Effector memory CD8-positive, alpha-beta T cell (primary cell): Measurements from ENCODE around the gene SMIM45.

ENCODE experiments used
- ATAC-seq: fragments of 150-1000 bp; cut with Tn5 transposase; replicated peaks from 2 replicates; pipeline ENCODE4 v1.10.0; 2021; ENCODE audit warnings: mild to moderate bottlenecking, moderate library complexity
- DNase-seq, 3 experiments: peaks; one replicate each; pipeline ENCODE4 v3.0.0; 2021
- H3K27ac Mint-ChIP-seq, 2 donors: one replicate each; pipeline ENCODE4 v1.8.0; 2022; ENCODE audit warnings: mild to moderate bottlenecking in 2 of 2, mixed read lengths in 2 of 2, moderate library complexity in 2 of 2
- H3K27me3 Mint-ChIP-seq, 2 donors: one replicate each; pipeline ENCODE4 v1.8.0; 2022; ENCODE audit warnings: mixed read lengths in 2 of 2
- H3K36me3 Mint-ChIP-seq: one replicate; pipeline ENCODE4 v1.8.0; 2022; ENCODE audit warnings: mild to moderate bottlenecking, moderate library complexity, mixed read lengths; ENCODE audit not compliant: insufficient read depth
- H3K4me1 Mint-ChIP-seq, 2 donors: one replicate each; pipeline ENCODE4 v1.8.0; 2022; ENCODE audit warnings: low read depth in 2 of 2, mixed read lengths in 2 of 2
- H3K4me3 Mint-ChIP-seq, 2 donors: one replicate each; pipeline ENCODE4 v1.8.0; 2022; ENCODE audit warnings: mild to moderate bottlenecking in 2 of 2, mixed read lengths in 2 of 2, moderate library complexity in 2 of 2
- H3K9me3 Mint-ChIP-seq, 2 donors: one replicate each; pipeline ENCODE4 v1.8.0; 2022; ENCODE audit warnings: mixed read lengths in 2 of 2

SMIM45 gene

GRCh38 chr22:41975299-41976069 is 23.5 kb downstream of the SMIM45 start:
- no peaks in the 10 kb centered on the region for H3K9me3 Mint-ChIP-seq
- H3K36me3 Mint-ChIP-seq: no peaks in the 10 kb centered on the region
- no peak overlapping the region for H3K27ac Mint-ChIP-seq
- peak overlapping the region; percentile 44 to 60 for H3K4me3 Mint-ChIP-seq
- H3K4me1 Mint-ChIP-seq: peaks cover 3% of the 10 kb centered on the region in 2 donors
- peaks cover 48 to 76% of the 10 kb centered on the region in 2 donors for H3K27me3 Mint-ChIP-seq
- no peak for ATAC-seq
- no peak for DNase-seq

GRCh38 chr22:41976070-41976901 is 24.3 kb downstream of the SMIM45 start:
- Mint-ChIP-seq H3K9me3 (no peaks in the 10 kb centered on the region), H3K4me3 (peak overlapping the region; percentile 44 to 60), H3K27me3 (peaks cover 48 to 68% of the 10 kb centered on the region in 2 donors), H3K36me3 (no peaks in the 10 kb centered on the region), H3K27ac (no peak overlapping the region), H3K4me1 (peaks cover 3% of the 10 kb centered on the region in 2 donors)
- DNase-seq (peak; percentile 18 to 38 (median 21)), ATAC-seq (peak; percentile 83)

GRCh38 chr22:41976961-41977566 is 25.1 kb downstream of the SMIM45 start:
- Mint-ChIP-seq H3K27me3 (peaks cover 43 to 60% of the 10 kb centered on the region in 2 donors), H3K9me3 (no peaks in the 10 kb centered on the region), H3K4me1 (peaks cover 3% of the 10 kb centered on the region in 2 donors), H3K4me3 (peak overlapping the region; percentile 33 to 52), H3K36me3 (no peaks in the 10 kb centered on the region), H3K27ac (no peak overlapping the region)
- no peak for DNase-seq
- peak; percentile 31 for ATAC-seq

- peaks cover 3% of the 10 kb centered on the region in 2 donors for H3K4me1 Mint-ChIP-seq
Measured at GRCh38 chr22:41978732-41979131, 26.8 kb downstream of the SMIM45 start.

GRCh38 chr22:41979423-41980250 is 27.7 kb downstream of the SMIM45 start:
- Mint-ChIP-seq H3K27me3 (peaks cover 37 to 47% of the 10 kb centered on the region in 2 donors), H3K27ac (no peak overlapping the region), H3K9me3 (no peaks in the 10 kb centered on the region), H3K36me3 (no peaks in the 10 kb centered on the region), H3K4me3 (no peak overlapping the region), H3K4me1 (peaks cover 3% of the 10 kb centered on the region in 2 donors)
- DNase-seq: no peak
- ATAC-seq: no peak

More at GRCh38 chr22:41978732-41979131, 26.8 kb downstream of the SMIM45 start:
- Mint-ChIP-seq H3K27me3 (peaks cover 37 to 47% of the 10 kb centered on the region in 2 donors), H3K4me3 (no peak overlapping the region), H3K36me3 (no peaks in the 10 kb centered on the region), H3K27ac (no peak overlapping the region), H3K9me3 (no peaks in the 10 kb centered on the region)
- ATAC-seq (no peak), DNase-seq (no peak)

DNA sequence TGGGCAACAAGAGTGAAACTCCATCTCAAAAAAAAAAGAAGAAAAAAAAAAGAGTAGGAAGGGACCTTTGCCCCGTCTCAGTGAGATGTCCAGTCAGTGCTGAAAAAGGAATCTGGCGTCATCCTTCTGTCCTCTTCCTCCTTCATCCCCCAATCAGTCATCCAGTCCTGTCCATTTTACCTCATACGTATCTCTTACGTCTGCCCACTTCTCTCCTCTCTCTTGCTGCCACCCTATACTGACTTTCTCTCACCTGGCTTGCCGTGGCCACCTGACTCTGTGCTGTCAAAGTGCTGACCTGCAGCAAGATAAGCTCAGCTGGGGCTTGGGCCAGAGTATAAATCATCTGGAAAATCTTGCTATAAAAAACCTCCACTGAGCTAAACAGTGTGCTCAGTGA is 30.9 kb downstream of the SMIM45 start:
- DNase-seq: no peak
- no peaks in the 10 kb centered on the region for H3K36me3 Mint-ChIP-seq
- H3K9me3 Mint-ChIP-seq: no peaks in the 10 kb centered on the region
- no peak overlapping the region for H3K4me3 Mint-ChIP-seq
- no peaks in the 10 kb centered on the region for H3K4me1 Mint-ChIP-seq
- H3K27me3 Mint-ChIP-seq: peaks cover 12 to 25% of the 10 kb centered on the region in 2 donors
- ATAC-seq: no peak
- H3K27ac Mint-ChIP-seq: no peak overlapping the region

- Mint-ChIP-seq H3K27ac (no peak overlapping the region), H3K4me1 (no peaks in the 10 kb centered on the region), H3K9me3 (no peaks in the 10 kb centered on the region), H3K4me3 (no peak overlapping the region), H3K36me3 (no peaks in the 10 kb centered on the region), H3K27me3 (peaks cover 3 to 24% of the 10 kb centered on the region in 2 donors)
- no peak for ATAC-seq
- no peak for DNase-seq
Measured at GRCh38 chr22:41983513-41984405, 31.8 kb downstream of the SMIM45 start.

GRCh38 chr22:41987276-41987675 is 35.3 kb downstream of the SMIM45 start:
- Mint-ChIP-seq H3K9me3 (no peaks in the 10 kb centered on the region), H3K36me3 (no peaks in the 10 kb centered on the region), H3K4me1 (no peaks in the 10 kb centered on the region), H3K27me3 (peaks cover 7 to 27% of the 10 kb centered on the region in 2 donors), H3K27ac (no peak overlapping the region), H3K4me3 (no peak overlapping the region)
- ATAC-seq (no peak), DNase-seq (no peak)

- Mint-ChIP-seq H3K4me3 (no peak overlapping the region), H3K27ac (no peak overlapping the region), H3K36me3 (no peaks in the 10 kb centered on the region), H3K27me3 (peaks cover 15 to 32% of the 10 kb centered on the region in 2 donors), H3K4me1 (no peaks in the 10 kb centered on the region), H3K9me3 (no peaks in the 10 kb centered on the region)
- ATAC-seq: no peak
- no peak for DNase-seq
Measured at GRCh38 chr22:41989246-41989645, 37.3 kb downstream of the SMIM45 start.

- Mint-ChIP-seq H3K4me1 (no peaks in the 10 kb centered on the region), H3K27me3 (peaks cover 20 to 39% of the 10 kb centered on the region in 2 donors), H3K36me3 (no peaks in the 10 kb centered on the region), H3K27ac (no peak overlapping the region), H3K4me3 (no peak overlapping the region), H3K9me3 (no peaks in the 10 kb centered on the region)
- no peak for ATAC-seq
- no peak for DNase-seq
Measured at GRCh38 chr22:41991111-41991510, 39.2 kb downstream of the SMIM45 start.

DNA sequence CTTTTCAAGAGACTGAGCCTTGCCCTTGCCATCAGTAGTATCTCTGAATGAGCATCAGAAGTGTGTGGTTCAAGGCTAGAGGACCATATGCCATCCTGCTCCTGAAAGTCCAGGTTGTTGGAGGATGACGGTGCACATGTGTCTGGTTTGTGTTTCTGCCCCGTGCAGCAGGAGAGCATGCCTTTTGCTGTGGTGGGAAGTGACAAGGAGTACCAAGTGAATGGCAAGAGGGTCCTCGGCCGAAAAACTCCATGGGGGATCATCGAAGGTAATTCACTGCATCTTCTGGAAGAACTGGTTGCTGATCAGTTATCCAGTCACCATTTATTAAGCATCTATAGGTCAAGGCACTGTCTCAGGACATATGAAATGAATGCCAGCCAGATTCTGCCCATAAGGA is 40.5 kb downstream of the SMIM45 start:
- H3K27ac Mint-ChIP-seq: no peak overlapping the region
- ATAC-seq (no peak), DNase-seq (no peak)
- no peaks in the 10 kb centered on the region for H3K9me3 Mint-ChIP-seq
- H3K27me3 Mint-ChIP-seq: peaks cover 20 to 47% of the 10 kb centered on the region in 2 donors
- no peak overlapping the region for H3K4me3 Mint-ChIP-seq
- no peaks in the 10 kb centered on the region for H3K36me3 Mint-ChIP-seq
- peaks cover 0 to under 1% of the 10 kb centered on the region in 2 donors for H3K4me1 Mint-ChIP-seq

DNA sequence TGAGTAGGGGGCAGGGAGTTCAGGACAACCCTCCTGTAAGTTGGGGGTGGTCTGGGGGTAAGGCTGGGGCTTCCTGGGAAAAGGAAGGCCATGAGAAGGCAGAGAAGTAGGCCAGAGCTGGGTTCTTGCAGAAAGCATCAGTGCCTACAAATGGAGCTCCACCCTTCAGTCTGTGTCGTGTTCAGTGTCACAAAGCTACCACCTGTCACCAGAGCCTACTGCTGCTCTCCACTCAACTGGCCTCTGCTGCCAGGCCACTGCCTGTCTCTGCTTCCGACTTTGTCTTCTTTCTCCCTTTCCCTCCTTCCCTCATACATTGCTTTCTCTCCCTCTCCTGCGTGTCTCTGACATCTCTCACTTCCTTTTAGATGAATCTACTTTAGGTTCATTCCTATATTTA is 43.3 kb downstream of the SMIM45 start:
- Mint-ChIP-seq H3K4me3 (no peak overlapping the region), H3K27ac (no peak overlapping the region), H3K4me1 (peaks cover 11 to 22% of the 10 kb centered on the region in 2 donors), H3K27me3 (peaks cover 20 to 44% of the 10 kb centered on the region in 2 donors), H3K36me3 (peaks cover 4% of the 10 kb centered on the region), H3K9me3 (peaks cover 0 to 1% of the 10 kb centered on the region in 2 donors)
- ATAC-seq (no peak), DNase-seq (no peak)
